ENCODE data around the gene ALDH3B1.
A peak's percentile ranks its signal among the peaks of the same experiment; 100 is the strongest.
"Not testable (repeated sequence)": the region's sequence is repeated elsewhere in the genome, so short reads cannot be mapped to it uniquely, and the experiment has no call there.

The ALDH3B1 gene

DNA sequence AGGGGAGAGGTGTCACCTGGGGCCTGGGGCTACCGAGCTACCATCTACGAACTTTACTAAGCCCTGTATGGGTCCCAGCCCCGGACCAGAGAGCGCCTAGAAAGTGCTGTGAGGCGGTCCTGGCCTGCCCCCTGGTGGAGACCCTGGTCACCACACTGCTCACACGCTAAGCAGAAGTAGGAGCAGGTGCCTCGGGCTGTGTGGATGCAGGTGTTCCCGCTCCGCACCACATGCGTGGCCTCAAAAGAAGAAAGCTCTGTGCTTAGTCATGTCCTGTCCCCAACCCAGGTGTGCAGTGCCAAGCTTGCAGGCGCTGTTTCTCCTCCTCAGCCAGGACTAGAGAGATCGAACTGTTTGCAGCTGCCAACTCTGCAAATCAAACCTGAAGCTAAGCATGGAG, 16.3 kb upstream of the ALDH3B1 start:
- in situ Hi-C loops (cut with MboI; ENCODE audit: low sequenced_read_pairs, unreplicated experiment): not testable (repeated sequence)
- peak; percentile 28 for DNase-seq (ENCODE audit: low spot score)
- peak; percentile 38 for TF ChIP-seq CTCF (IDR thresholded peaks at IDR 0.05; ENCODE audit: borderline replicate concordance, control extremely low read depth, extremely low read depth, insufficient read depth, missing control alignments)

DNA sequence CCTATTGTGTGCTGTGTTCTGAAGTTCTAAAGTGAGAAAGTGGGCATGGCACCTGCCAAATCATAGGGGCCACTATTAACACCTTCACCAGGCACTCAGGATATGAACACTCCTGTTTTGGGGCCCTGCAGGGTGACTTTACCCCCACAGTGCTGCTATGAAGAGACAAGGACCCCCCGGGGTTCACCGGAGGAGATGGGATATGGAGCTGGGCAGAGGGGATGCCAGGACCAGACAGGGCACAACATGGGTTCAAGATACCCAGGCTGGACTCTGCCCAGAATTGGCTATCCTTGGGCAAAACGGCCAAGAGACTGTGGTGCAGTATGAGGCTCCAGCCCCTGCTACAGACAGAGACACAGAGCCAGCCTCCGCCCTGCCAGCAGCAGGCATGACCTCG, 15.7 kb upstream of the ALDH3B1 start:
- in situ Hi-C loops (cut with MboI; ENCODE audit: low sequenced_read_pairs, unreplicated experiment); DNase-seq (ENCODE audit: low spot score): not testable (repeated sequence)

GRCh38 chr11:67995129-67995528, 15.0 kb upstream of the ALDH3B1 start:
- in situ Hi-C loops (cut with MboI; ENCODE audit: low sequenced_read_pairs, unreplicated experiment): not testable (repeated sequence)

GRCh38 chr11:67995579-67995978, 14.5 kb upstream of the ALDH3B1 start:
- in situ Hi-C loops (cut with MboI; ENCODE audit: low sequenced_read_pairs, unreplicated experiment); DNase-seq (ENCODE audit: low spot score): not testable (repeated sequence)

More at GRCh38 chr11:67995129-67995528, 15.0 kb upstream of the ALDH3B1 start:
- peak; percentile 3 for DNase-seq (ENCODE audit: low spot score)

DNA sequence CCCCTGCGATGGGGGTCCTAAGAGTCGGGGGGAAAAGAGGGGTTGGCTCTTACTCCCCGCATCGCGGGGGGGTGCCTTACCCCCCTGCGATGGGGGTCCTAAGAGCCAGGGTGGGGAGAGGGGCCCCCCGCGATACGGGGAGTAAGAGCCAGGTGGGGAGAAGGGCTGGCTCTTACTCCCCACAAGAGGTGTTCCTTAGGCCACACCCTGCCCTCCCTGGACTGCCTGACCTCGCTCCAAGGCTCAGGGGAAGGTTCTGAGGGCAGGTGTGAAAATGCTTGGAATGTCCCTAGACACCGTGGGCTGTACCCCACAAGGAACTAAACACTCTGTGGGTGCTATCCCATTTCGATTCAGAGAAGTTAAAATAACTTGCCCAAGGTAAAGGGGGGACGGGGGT, 14.1 kb upstream of the ALDH3B1 start:
- in situ Hi-C loops (cut with MboI; ENCODE audit: low sequenced_read_pairs, unreplicated experiment): no loop called here
- DNase-seq (ENCODE audit: low spot score): peak; percentile 8
- no peak for TF ChIP-seq CTCF (IDR thresholded peaks at IDR 0.05; ENCODE audit: borderline replicate concordance, control extremely low read depth, extremely low read depth, insufficient read depth, missing control alignments)

DNA sequence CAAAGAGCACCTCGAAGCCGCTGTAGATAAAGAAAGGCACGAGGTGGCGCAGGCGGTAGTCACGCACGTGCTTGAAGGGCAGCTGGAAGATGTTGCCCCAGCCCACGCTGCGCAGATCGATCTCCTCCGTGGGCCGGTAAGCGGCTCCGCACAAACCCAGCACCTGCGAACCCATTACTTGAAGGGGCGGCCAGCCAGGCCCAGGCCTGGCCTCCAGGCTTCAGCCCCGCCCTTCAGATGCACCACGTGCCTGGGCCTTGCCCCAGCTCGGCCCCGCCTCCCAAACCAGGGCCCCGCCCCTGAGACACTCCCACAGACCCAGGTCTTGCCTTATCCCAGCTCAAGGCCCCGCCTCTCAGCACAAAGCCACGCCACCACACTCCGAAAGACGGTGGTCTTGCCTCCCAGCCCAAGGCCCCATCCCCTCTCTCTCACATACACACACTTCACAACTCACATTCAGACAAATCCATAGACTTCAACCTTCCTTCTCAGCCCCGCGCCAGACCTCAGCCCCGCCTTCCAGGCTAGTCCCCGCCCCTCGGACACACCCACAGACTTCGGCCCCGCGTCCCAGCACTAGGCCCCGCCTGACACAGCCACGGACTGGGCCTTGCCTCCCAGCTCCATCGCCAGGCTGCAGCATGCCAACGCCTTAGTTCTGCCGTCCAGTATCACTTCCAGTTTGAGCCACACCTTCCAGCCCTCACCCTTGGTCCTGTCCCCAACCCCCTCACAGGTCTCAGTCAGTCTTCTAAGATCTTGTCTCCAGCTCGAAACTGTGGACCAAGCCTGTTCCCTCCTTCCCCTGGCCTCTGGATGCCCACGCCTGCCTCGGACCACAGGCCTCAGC, 13.3 kb upstream of the ALDH3B1 start:
- DNase-seq (ENCODE audit: low spot score): no peak
- in situ Hi-C loops (cut with MboI; ENCODE audit: low sequenced_read_pairs, unreplicated experiment): no loop called here
- TF ChIP-seq CTCF (IDR thresholded peaks at IDR 0.05; ENCODE audit: borderline replicate concordance, control extremely low read depth, extremely low read depth, insufficient read depth, missing control alignments): no peak

GRCh38 chr11:67997475-67997921, 12.6 kb upstream of the ALDH3B1 start:
- in situ Hi-C loops (cut with MboI; ENCODE audit: low sequenced_read_pairs, unreplicated experiment): no loop called here
- TF ChIP-seq CTCF (IDR thresholded peaks at IDR 0.05; ENCODE audit: borderline replicate concordance, control extremely low read depth, extremely low read depth, insufficient read depth, missing control alignments): no peak
- no peak for DNase-seq (ENCODE audit: low spot score)

- no peak for TF ChIP-seq CTCF (IDR thresholded peaks at IDR 0.05; ENCODE audit: borderline replicate concordance, control extremely low read depth, extremely low read depth, insufficient read depth, missing control alignments)
- DNase-seq (ENCODE audit: low spot score): no peak
- in situ Hi-C loops (cut with MboI; ENCODE audit: low sequenced_read_pairs, unreplicated experiment): no loop called here
These were observed 11.7 kb upstream of the ALDH3B1 start for GRCh38 chr11:67998150-67999045.
